Neural progenitor cell (in vitro differentiated cells): ENCODE results near the gene TPBGL. TPM values are rescaled to one million over a fixed set of nuclear protein-coding genes. Genes with fewer than 3 reads are reported as not detected.

Experiments used
- DNase-seq: peaks from one replicate; pipeline ENCODE4 v3.0.0-alpha.2; 2016; ENCODE audit warnings: low spot score
- H2AFZ ChIP-seq: fragments of 200-600 bp; sonication (generic); replicated peaks from 2 replicates; pipeline ENCODE4 v1.6.1; 2016; ENCODE audit warnings: antibody characterized with exemption
- H3F3A ChIP-seq: fragments of 200-600 bp; sonication (generic); 2 replicates; pipeline ENCODE4 v1.6.1; 2016; ENCODE audit warnings: antibody characterized with exemption, low read depth
- H3K27ac ChIP-seq: fragments of 200-600 bp; sonication (generic); 2 replicates; pipeline ENCODE4 v1.5.1; 2016; ENCODE audit warnings: mild to moderate bottlenecking
- H3K27me3 ChIP-seq: fragments of 200-600 bp; sonication (generic); 2 replicates; pipeline ENCODE4 v1.6.1; 2016; ENCODE audit warnings: mild to moderate bottlenecking, moderate library complexity
- H3K36me3 ChIP-seq: fragments of 200-600 bp; sonication (generic); 2 replicates; pipeline ENCODE4 v1.5.1; 2016
- H3K4me1 ChIP-seq: fragments of 200-600 bp; sonication (generic); 2 replicates; pipeline ENCODE4 v1.6.1; 2016; ENCODE audit warnings: mixed run types
- H3K4me2 ChIP-seq: fragments of 200-600 bp; sonication (generic); 2 replicates; pipeline ENCODE4 v1.6.1; 2016
- H3K4me3 ChIP-seq: fragments of 200-600 bp; sonication (generic); 2 replicates; pipeline ENCODE4 v1.5.1; 2016
- H3K79me2 ChIP-seq: fragments of 200-600 bp; sonication (generic); 2 replicates; pipeline ENCODE4 v1.6.1; 2016; ENCODE audit warnings: low read depth
- H3K9ac ChIP-seq: fragments of 200-600 bp; sonication (generic); 2 replicates; pipeline ENCODE4 v1.6.1; 2016
- H3K9me3 ChIP-seq: fragments of 200-600 bp; sonication (generic); 2 replicates; pipeline ENCODE4 v1.5.1; 2016; ENCODE audit warnings: low read depth
- H4K20me1 ChIP-seq: fragments of 200-600 bp; sonication (generic); 2 replicates; pipeline ENCODE4 v1.6.1; 2016; ENCODE audit warnings: low read depth
- H3K27ac Mint-ChIP-seq: 3 replicates; pipeline ENCODE4 v1.8.0; 2021; ENCODE audit warnings: mixed read lengths
- H3K27me3 Mint-ChIP-seq: 2 replicates; pipeline ENCODE4 v1.8.0; 2022; ENCODE audit warnings: low read depth, mild to moderate bottlenecking, inconsistent platforms, moderate library complexity, mixed read lengths; ENCODE audit not compliant: insufficient read depth
- H3K36me3 Mint-ChIP-seq: 3 replicates; pipeline ENCODE4 v1.8.0; 2021; ENCODE audit warnings: mixed read lengths
- H3K4me1 Mint-ChIP-seq: 3 replicates; pipeline ENCODE4 v1.8.0; 2021; ENCODE audit warnings: mixed read lengths
- H3K4me3 Mint-ChIP-seq: 3 replicates; pipeline ENCODE4 v1.8.0; 2021; ENCODE audit warnings: mild to moderate bottlenecking, moderate library complexity, mixed read lengths
- H3K9me3 Mint-ChIP-seq: 3 replicates; pipeline ENCODE4 v1.8.0; 2020; ENCODE audit warnings: mixed read lengths
- CTCF ChIP-seq: fragments of 200-600 bp; sonication (generic); IDR thresholded peaks from 2 replicates; pipeline ENCODE4 v1.5.1; 2017; ENCODE audit warnings: antibody characterized with exemption, mild to moderate bottlenecking
- EZH2 ChIP-seq: fragments of 200-600 bp; sonication (generic); IDR thresholded peaks from 2 replicates; pipeline ENCODE4 v1.6.1; 2017; ENCODE audit warnings: antibody characterized with exemption, mild to moderate bottlenecking, moderate library complexity
- EZH2phosphoT487 ChIP-seq: fragments of 200-600 bp; sonication (generic); IDR thresholded peaks from 2 replicates; pipeline ENCODE4 v1.6.1; 2017; ENCODE audit warnings: antibody characterized with exemption
- total RNA-seq: library from RNA; depleted of rRNA; stranded (reverse); fragments of >200 nt; gene quantifications from 2 replicates; pipeline ENCODE4 v1.2.3, GENCODE V29; 2015; ENCODE audit warnings: low replicate concordance

TPBGL gene
- total RNA-seq, 1 donor from 2014 or later: not detected

GRCh38 chr11:75219869-75220268 lies 20.7 kb upstream of the TPBGL start:
- Histone ChIP-seq H3K36me3 (no peaks in the 10 kb centered on the region), H2AFZ (no peak overlapping the region), H4K20me1 (peaks cover under 1% of the 10 kb centered on the region), H3K9ac (no peak overlapping the region), H3K4me3 (no peak overlapping the region), H3K4me2 (no peak overlapping the region), H3F3A (no peaks in the 10 kb centered on the region), H3K27ac (no peak overlapping the region), H3K9me3 (no peaks in the 10 kb centered on the region), H3K4me1 (no peaks in the 10 kb centered on the region), H3K79me2 (no peaks in the 10 kb centered on the region), H3K27me3 (peaks cover 35% of the 10 kb centered on the region)
- H3K4me1 Mint-ChIP-seq: no peaks in the 10 kb centered on the region
- H3K4me3 Mint-ChIP-seq: no peak overlapping the region
- H3K36me3 Mint-ChIP-seq: no peaks in the 10 kb centered on the region
- H3K9me3 Mint-ChIP-seq: no peaks in the 10 kb centered on the region
- DNase-seq: no peak
- no peak overlapping the region for H3K27ac Mint-ChIP-seq
- no peak for TF ChIP-seq EZH2
- no peak for TF ChIP-seq EZH2phosphoT487
- TF ChIP-seq CTCF: no peak
- H3K27me3 Mint-ChIP-seq: peaks cover 20% of the 10 kb centered on the region

- Histone ChIP-seq H3K9me3 (no peaks in the 10 kb centered on the region), H3K9ac (no peak overlapping the region), H3K4me1 (no peaks in the 10 kb centered on the region), H3K79me2 (no peaks in the 10 kb centered on the region), H2AFZ (no peak overlapping the region), H3F3A (no peaks in the 10 kb centered on the region), H3K4me3 (no peak overlapping the region), H3K27ac (no peak overlapping the region), H3K36me3 (no peaks in the 10 kb centered on the region), H4K20me1 (no peaks in the 10 kb centered on the region), H3K27me3 (no peaks in the 10 kb centered on the region), H3K4me2 (no peak overlapping the region)
- DNase-seq: no peak
- Mint-ChIP-seq H3K9me3 (no peaks in the 10 kb centered on the region), H3K27ac (no peak overlapping the region), H3K4me3 (no peak overlapping the region), H3K27me3 (peaks cover 10% of the 10 kb centered on the region), H3K36me3 (no peaks in the 10 kb centered on the region), H3K4me1 (peaks cover 6% of the 10 kb centered on the region)
- no peak for TF ChIP-seq CTCF
- TF ChIP-seq EZH2phosphoT487: no peak
- no peak for TF ChIP-seq EZH2
Observed at GRCh38 chr11:75223954-75224643, 16.5 kb upstream of the TPBGL start.

GRCh38 chr11:75225794-75226193 lies 14.8 kb upstream of the TPBGL start:
- H3K4me1 ChIP-seq: no peaks in the 10 kb centered on the region
- H3K4me3 ChIP-seq: no peak overlapping the region
- H3K9me3 ChIP-seq: no peaks in the 10 kb centered on the region
- no peak overlapping the region for H3K27ac Mint-ChIP-seq
- no peak overlapping the region for H2AFZ ChIP-seq
- H3K27me3 ChIP-seq: no peaks in the 10 kb centered on the region
- H3F3A ChIP-seq: no peaks in the 10 kb centered on the region
- H4K20me1 ChIP-seq: no peaks in the 10 kb centered on the region
- H3K4me3 Mint-ChIP-seq: no peak overlapping the region
- no peaks in the 10 kb centered on the region for H3K36me3 Mint-ChIP-seq
- TF ChIP-seq CTCF: no peak
- TF ChIP-seq EZH2phosphoT487: no peak
- TF ChIP-seq EZH2: no peak
- no peaks in the 10 kb centered on the region for H3K79me2 ChIP-seq
- no peaks in the 10 kb centered on the region for H3K9me3 Mint-ChIP-seq
- H3K4me2 ChIP-seq: no peak overlapping the region
- no peaks in the 10 kb centered on the region for H3K36me3 ChIP-seq
- H3K9ac ChIP-seq: no peak overlapping the region
- no peak overlapping the region for H3K27ac ChIP-seq
- peaks cover 9% of the 10 kb centered on the region for H3K27me3 Mint-ChIP-seq
- peaks cover 6% of the 10 kb centered on the region for H3K4me1 Mint-ChIP-seq
- no peak for DNase-seq
